Activated CD4-positive, CD25-positive, alpha-beta regulatory T cell treated with anti-CD3 and anti-CD28 coated beads, Interleukin-2, amount 50 U/mL, for 16 hours (primary cell): ENCODE results near the gene ZDHHC14.
"Not testable (repeated sequence)": the region's sequence is repeated elsewhere in the genome, so short reads cannot be mapped to it uniquely, and the experiment has no call there.

Experiments used
- DNase-seq: peaks from one replicate; pipeline ENCODE4 v3.0.0-alpha.2; 2020; ENCODE audit warnings: low read depth, low spot score

The ZDHHC14 gene

GRCh38 chr6:157685596-157686280, 304.7 kb downstream of the ZDHHC14 start:
- no peak for DNase-seq

- DNase-seq = no peak
Measured at GRCh38 chr6:157688275-157688959, 307.4 kb downstream of the ZDHHC14 start.

GRCh38 chr6:157688960-157689599, 308.1 kb downstream of the ZDHHC14 start:
- DNase-seq = no peak

- DNase-seq = no peak
Measured at GRCh38 chr6:157689875-157690274, 308.9 kb downstream of the ZDHHC14 start.

- no peak for DNase-seq
Measured at GRCh38 chr6:157690441-157691210, 309.6 kb downstream of the ZDHHC14 start.

GRCh38 chr6:157691621-157692020, 310.6 kb downstream of the ZDHHC14 start:
- DNase-seq = not testable (repeated sequence)

- no peak for DNase-seq
Measured at GRCh38 chr6:157693867-157694266, 312.9 kb downstream of the ZDHHC14 start.

GRCh38 chr6:157695301-157696040, 314.5 kb downstream of the ZDHHC14 start:
- DNase-seq = no peak

- no peak for DNase-seq
Measured at GRCh38 chr6:157699777-157700636, 319.0 kb downstream of the ZDHHC14 start.

GRCh38 chr6:157706351-157706750, 325.4 kb downstream of the ZDHHC14 start:
- DNase-seq = not testable (repeated sequence)

GRCh38 chr6:157706883-157707282, 325.9 kb downstream of the ZDHHC14 start:
- DNase-seq = no peak

- DNase-seq = no peak
Measured at GRCh38 chr6:157707576-157707975, 326.6 kb downstream of the ZDHHC14 start.

GRCh38 chr6:157708239-157708638, 327.2 kb downstream of the ZDHHC14 start:
- DNase-seq = no peak

GRCh38 chr6:157708933-157709332, 327.9 kb downstream of the ZDHHC14 start:
- no peak for DNase-seq

GRCh38 chr6:157709555-157709954, 328.6 kb downstream of the ZDHHC14 start:
- no peak for DNase-seq

- DNase-seq = no peak
Measured at GRCh38 chr6:157710604-157711003, 329.6 kb downstream of the ZDHHC14 start.

GRCh38 chr6:157711060-157711459, 330.1 kb downstream of the ZDHHC14 start:
- DNase-seq = no peak

- DNase-seq = no peak
Measured at GRCh38 chr6:157712585-157713295, 331.8 kb downstream of the ZDHHC14 start.

- DNase-seq = no peak
Measured at GRCh38 chr6:157713451-157714152, 332.6 kb downstream of the ZDHHC14 start.
